GM18519 (cell line): Measurements from ENCODE around the gene PSMD14.

Source experiments
- ATAC-seq: cut with Tn5 transposase; IDR thresholded peaks from one replicate; pipeline ENCODE4 v1.9.1; 2021; ENCODE audit warnings: mild to moderate bottlenecking, moderate library complexity; ENCODE audit not compliant: unreplicated experiment, low FRiP score

Gene PSMD14

GRCh38 chr2:161434118-161434517 lies 125.9 kb downstream of the PSMD14 start:
- ATAC-seq, result no peak

GRCh38 chr2:161436411-161436810 lies 128.2 kb downstream of the PSMD14 start:
- ATAC-seq, result no peak

- ATAC-seq, result no peak
Measured at GRCh38 chr2:161438598-161438997, 130.4 kb downstream of the PSMD14 start.

- ATAC-seq, result no peak
Measured at GRCh38 chr2:161445097-161445496, 136.9 kb downstream of the PSMD14 start.

- no peak for ATAC-seq
Measured at GRCh38 chr2:161448431-161448830, 140.2 kb downstream of the PSMD14 start.
